SK-N-SH treated with all-trans-retinoic acid at 6 μM for 48 hours (cell line): ENCODE measurements around the gene NOL11.

Source experiments
- ATAC-seq: fragments of 200-7000 bp; cut with Tn5 transposase; 3 replicates; pipeline ENCODE4 v1.9.1; 2020; ENCODE audit warnings: mild to moderate bottlenecking, moderate library complexity
- ARNTL ChIP-seq: fragments of 450-650 bp; formaldehyde crosslinking; IDR thresholded peaks from 2 replicates; pipeline ENCODE4 v1.5.0; 2020; ENCODE audit warnings: low read depth, mild to moderate bottlenecking, moderate library complexity, borderline replicate concordance
- BACH2 ChIP-seq: fragments of 250-450 bp; sonication (Bioruptor Pico); IDR thresholded peaks from 2 replicates; pipeline ENCODE4 v1.9.0; 2021; ENCODE audit warnings: mild to moderate bottlenecking, borderline replicate concordance
- CSDC2 ChIP-seq: fragments of 250-450 bp; sonication (Bioruptor Pico); IDR thresholded peaks from 2 replicates; pipeline ENCODE4 v1.5.0; 2020; ENCODE audit warnings: mild to moderate bottlenecking, moderate library complexity
- ESRRG ChIP-seq: fragments of 250-450 bp; sonication (Bioruptor Pico); IDR thresholded peaks from 2 replicates; pipeline ENCODE4 v1.6.1; 2021; ENCODE audit warnings: mild to moderate bottlenecking
- GLIS3 ChIP-seq: fragments of 250-450 bp; sonication (Bioruptor Pico); IDR thresholded peaks from 2 replicates; pipeline ENCODE4 v1.5.0; 2020; ENCODE audit warnings: mild to moderate bottlenecking, moderate library complexity
- ISL1 ChIP-seq: fragments of 250-450 bp; sonication (Bioruptor Pico); IDR thresholded peaks from 2 replicates; pipeline ENCODE4 v2.1.2; 2022; ENCODE audit warnings: mild to moderate bottlenecking, moderate library complexity
- OSR1 ChIP-seq: fragments of 250-450 bp; sonication (Bioruptor Pico); IDR thresholded peaks from 2 replicates; pipeline ENCODE4 v1.8.0; 2022; ENCODE audit warnings: moderate library complexity, mild to moderate bottlenecking, inconsistent platforms
- PATZ1 ChIP-seq: fragments of 250-450 bp; sonication (Bioruptor Pico); IDR thresholded peaks from 2 replicates; pipeline ENCODE4 v1.8.0; 2020; ENCODE audit warnings: mild to moderate bottlenecking, moderate library complexity, borderline replicate concordance
- POU6F1 ChIP-seq: fragments of 250-450 bp; sonication (Bioruptor Pico); IDR thresholded peaks from 2 replicates; pipeline ENCODE4 v1.8.0; 2021; ENCODE audit warnings: low read depth, mild to moderate bottlenecking, moderate library complexity, borderline replicate concordance
- PPARA ChIP-seq: fragments of 250-450 bp; sonication (Bioruptor Pico); IDR thresholded peaks from 2 replicates; pipeline ENCODE4 v1.5.0; 2020; ENCODE audit warnings: mild to moderate bottlenecking, borderline replicate concordance
- RARB ChIP-seq: fragments of 250-450 bp; sonication (Bioruptor Pico); IDR thresholded peaks from 2 replicates; pipeline ENCODE4 v1.8.0; 2021; ENCODE audit warnings: mild to moderate bottlenecking, moderate library complexity
- SNAI2 ChIP-seq: fragments of 250-450 bp; sonication (Bioruptor Pico); IDR thresholded peaks from 2 replicates; pipeline ENCODE4 v1.5.0; 2020; ENCODE audit warnings: mild to moderate bottlenecking, moderate library complexity
- TCF4 ChIP-seq: fragments of 250-450 bp; sonication (Bioruptor Pico); IDR thresholded peaks from 2 replicates; pipeline ENCODE4 v1.8.0; 2021; ENCODE audit warnings: mild to moderate bottlenecking, moderate library complexity, borderline replicate concordance
- TOX ChIP-seq: fragments of 250-450 bp; sonication (Bioruptor Pico); IDR thresholded peaks from 2 replicates; pipeline ENCODE4 v1.8.0; 2021; ENCODE audit warnings: mild to moderate bottlenecking, moderate library complexity, borderline replicate concordance
- ZC3H10 ChIP-seq: fragments of 250-450 bp; sonication (Bioruptor Pico); IDR thresholded peaks from 2 replicates; pipeline ENCODE4 v1.5.1; 2021; ENCODE audit warnings: mild to moderate bottlenecking, moderate library complexity
- ZFP3 ChIP-seq: fragments of 250-450 bp; sonication (Bioruptor Pico); IDR thresholded peaks from 2 replicates; pipeline ENCODE4 v1.5.0; 2020; ENCODE audit warnings: mild to moderate bottlenecking, moderate library complexity
- ZFP30 ChIP-seq: fragments of 450-650 bp; formaldehyde crosslinking; IDR thresholded peaks from 2 replicates; pipeline ENCODE4 v1.5.0; 2022; ENCODE audit warnings: mild to moderate bottlenecking, moderate library complexity
- ZNF565 ChIP-seq: fragments of 450-650 bp; formaldehyde crosslinking; conservative IDR thresholded peaks from 2 replicates; pipeline ENCODE4 v1.5.0; 2020; ENCODE audit warnings: low read depth, mild to moderate bottlenecking, moderate library complexity
- ZNF70 ChIP-seq: fragments of 450-650 bp; formaldehyde crosslinking; IDR thresholded peaks from 2 replicates; pipeline ENCODE4 v1.5.0; 2020; ENCODE audit warnings: mild to moderate bottlenecking, moderate library complexity
- ZNF8 ChIP-seq: fragments of 450-650 bp; formaldehyde crosslinking; IDR thresholded peaks from 2 replicates; pipeline ENCODE4 v1.5.0; 2020; ENCODE audit warnings: mild to moderate bottlenecking, moderate library complexity
- TF ChIP-seq, protein P1 (sequence below): fragments of 250-450 bp; sonication (Bioruptor Pico); IDR thresholded peaks from 2 replicates; pipeline ENCODE4 v1.5.1; 2021; ENCODE audit warnings: mild to moderate bottlenecking, moderate library complexity
- TF ChIP-seq, protein P2 (sequence below): fragments of 250-450 bp; sonication (Bioruptor Pico); IDR thresholded peaks from 2 replicates; pipeline ENCODE4 v1.5.0; 2020; ENCODE audit warnings: mild to moderate bottlenecking, moderate library complexity
- TF ChIP-seq, protein P3 (sequence below): fragments of 250-450 bp; sonication (Bioruptor Pico); IDR thresholded peaks from 2 replicates; pipeline ENCODE4 v1.5.1; 2020; ENCODE audit warnings: low read depth, mild to moderate bottlenecking, moderate library complexity

Gene NOL11

DNA sequence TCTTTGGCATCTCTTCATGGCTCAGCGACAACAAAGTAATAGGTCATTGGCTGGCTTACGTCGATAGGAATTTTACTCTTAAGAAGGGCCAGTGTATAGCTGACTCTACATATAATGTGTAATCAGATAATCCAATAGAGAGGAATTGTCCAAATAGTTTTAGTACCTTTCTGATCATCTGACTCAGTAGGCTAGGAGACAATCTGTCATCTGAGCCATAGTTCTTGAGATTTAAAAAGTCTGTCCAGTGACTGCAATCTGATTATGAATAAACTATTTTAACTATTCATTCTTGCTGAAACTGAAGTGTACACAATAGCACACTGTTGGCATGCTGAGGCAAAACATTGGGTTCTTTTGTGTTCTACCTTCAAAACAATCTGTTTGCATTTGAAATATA, 21.4 kb upstream of the NOL11 start:
- TF ChIP-seq ZNF70 (CRISPR knock-in tag) (no peak), ZNF565 (CRISPR knock-in tag) (no peak), ARNTL (CRISPR knock-in tag) (no peak), ZNF8 (no peak), OSR1 (CRISPR knock-in tag) (no peak), ZFP30 (CRISPR knock-in tag) (no peak), GLIS3 (CRISPR knock-in tag) (no peak), ZC3H10 (CRISPR knock-in tag) (no peak), TOX (CRISPR knock-in tag) (no peak), RARB (no peak), BACH2 (CRISPR knock-in tag) (no peak), PPARA (CRISPR knock-in tag) (no peak), POU6F1 (CRISPR knock-in tag) (no peak), ISL1 (CRISPR knock-in tag) (peak; percentile 94), SNAI2 (CRISPR knock-in tag) (no peak), ZFP3 (CRISPR knock-in tag) (peak; percentile 51; the same call in 1 of the 2 replicates), TCF4 (no peak), ESRRG (CRISPR knock-in tag) (0 out of 2 replicates have a peak, but pooled peaks have one; percentile 22), CSDC2 (CRISPR knock-in tag) (no peak), PATZ1 (CRISPR knock-in tag) (peak; percentile 10; the same call in 1 of the 2 replicates)
- TF ChIP-seq, protein P1, sequence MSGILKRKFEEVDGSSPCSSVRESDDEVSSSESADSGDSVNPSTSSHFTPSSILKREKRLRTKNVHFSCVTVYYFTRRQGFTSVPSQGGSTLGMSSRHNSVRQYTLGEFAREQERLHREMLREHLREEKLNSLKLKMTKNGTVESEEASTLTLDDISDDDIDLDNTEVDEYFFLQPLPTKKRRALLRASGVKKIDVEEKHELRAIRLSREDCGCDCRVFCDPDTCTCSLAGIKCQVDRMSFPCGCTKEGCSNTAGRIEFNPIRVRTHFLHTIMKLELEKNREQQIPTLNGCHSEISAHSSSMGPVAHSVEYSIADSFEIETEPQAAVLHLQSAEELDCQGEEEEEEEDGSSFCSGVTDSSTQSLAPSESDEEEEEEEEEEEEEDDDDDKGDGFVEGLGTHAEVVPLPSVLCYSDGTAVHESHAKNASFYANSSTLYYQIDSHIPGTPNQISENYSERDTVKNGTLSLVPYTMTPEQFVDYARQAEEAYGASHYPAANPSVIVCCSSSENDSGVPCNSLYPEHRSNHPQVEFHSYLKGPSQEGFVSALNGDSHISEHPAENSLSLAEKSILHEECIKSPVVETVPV (CRISPR knock-in tag): no peak
- TF ChIP-seq, protein P2, sequence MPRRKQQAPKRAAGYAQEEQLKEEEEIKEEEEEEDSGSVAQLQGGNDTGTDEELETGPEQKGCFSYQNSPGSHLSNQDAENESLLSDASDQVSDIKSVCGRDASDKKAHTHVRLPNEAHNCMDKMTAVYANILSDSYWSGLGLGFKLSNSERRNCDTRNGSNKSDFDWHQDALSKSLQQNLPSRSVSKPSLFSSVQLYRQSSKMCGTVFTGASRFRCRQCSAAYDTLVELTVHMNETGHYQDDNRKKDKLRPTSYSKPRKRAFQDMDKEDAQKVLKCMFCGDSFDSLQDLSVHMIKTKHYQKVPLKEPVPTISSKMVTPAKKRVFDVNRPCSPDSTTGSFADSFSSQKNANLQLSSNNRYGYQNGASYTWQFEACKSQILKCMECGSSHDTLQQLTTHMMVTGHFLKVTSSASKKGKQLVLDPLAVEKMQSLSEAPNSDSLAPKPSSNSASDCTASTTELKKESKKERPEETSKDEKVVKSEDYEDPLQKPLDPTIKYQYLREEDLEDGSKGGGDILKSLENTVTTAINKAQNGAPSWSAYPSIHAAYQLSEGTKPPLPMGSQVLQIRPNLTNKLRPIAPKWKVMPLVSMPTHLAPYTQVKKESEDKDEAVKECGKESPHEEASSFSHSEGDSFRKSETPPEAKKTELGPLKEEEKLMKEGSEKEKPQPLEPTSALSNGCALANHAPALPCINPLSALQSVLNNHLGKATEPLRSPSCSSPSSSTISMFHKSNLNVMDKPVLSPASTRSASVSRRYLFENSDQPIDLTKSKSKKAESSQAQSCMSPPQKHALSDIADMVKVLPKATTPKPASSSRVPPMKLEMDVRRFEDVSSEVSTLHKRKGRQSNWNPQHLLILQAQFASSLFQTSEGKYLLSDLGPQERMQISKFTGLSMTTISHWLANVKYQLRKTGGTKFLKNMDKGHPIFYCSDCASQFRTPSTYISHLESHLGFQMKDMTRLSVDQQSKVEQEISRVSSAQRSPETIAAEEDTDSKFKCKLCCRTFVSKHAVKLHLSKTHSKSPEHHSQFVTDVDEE (CRISPR knock-in tag): no peak
- TF ChIP-seq, protein P3, sequence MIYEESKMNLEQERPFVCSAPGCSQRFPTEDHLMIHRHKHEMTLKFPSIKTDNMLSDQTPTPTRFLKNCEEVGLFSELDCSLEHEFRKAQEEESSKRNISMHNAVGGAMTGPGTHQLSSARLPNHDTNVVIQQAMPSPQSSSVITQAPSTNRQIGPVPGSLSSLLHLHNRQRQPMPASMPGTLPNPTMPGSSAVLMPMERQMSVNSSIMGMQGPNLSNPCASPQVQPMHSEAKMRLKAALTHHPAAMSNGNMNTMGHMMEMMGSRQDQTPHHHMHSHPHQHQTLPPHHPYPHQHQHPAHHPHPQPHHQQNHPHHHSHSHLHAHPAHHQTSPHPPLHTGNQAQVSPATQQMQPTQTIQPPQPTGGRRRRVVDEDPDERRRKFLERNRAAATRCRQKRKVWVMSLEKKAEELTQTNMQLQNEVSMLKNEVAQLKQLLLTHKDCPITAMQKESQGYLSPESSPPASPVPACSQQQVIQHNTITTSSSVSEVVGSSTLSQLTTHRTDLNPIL (CRISPR knock-in tag): peak; percentile 52; the same call in 1 of the 2 replicates
- ATAC-seq: peak; percentile 94

DNA sequence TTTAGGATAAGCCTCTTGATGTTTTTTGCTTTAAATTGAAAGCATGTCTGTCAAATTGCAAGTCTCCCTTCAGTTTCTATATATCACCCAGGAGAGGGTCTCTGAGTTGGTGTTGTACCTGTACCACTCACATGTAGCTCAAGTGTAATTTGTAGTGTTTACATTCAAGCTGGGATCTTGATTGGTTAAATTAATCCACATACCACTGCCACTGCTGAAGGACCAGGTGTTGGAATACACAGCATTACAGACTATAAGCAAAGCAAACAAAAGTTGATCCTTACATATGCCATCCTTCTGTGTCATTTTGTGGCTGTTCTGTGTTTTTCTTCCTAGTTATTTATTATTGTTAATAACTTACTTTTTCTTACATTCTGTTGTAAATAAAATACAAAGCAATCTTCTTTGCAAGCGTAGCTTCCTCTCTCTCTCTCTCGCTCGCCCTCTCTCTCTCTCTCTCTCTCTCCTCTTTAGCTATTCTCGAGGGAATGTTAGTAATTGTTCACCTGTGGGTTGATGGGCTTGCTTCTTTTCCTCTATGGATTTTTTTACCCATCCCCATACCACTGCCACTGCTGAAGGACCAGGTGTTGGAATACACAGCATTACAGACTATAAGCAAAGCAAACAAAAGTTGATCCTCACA, 20.8 kb upstream of the NOL11 start:
- ATAC-seq: no peak
- TF ChIP-seq ARNTL (CRISPR knock-in tag) (no peak), BACH2 (CRISPR knock-in tag) (no peak), ISL1 (CRISPR knock-in tag) (no peak), TOX (CRISPR knock-in tag) (no peak), POU6F1 (CRISPR knock-in tag) (no peak), CSDC2 (CRISPR knock-in tag) (no peak), PPARA (CRISPR knock-in tag) (no peak), ESRRG (CRISPR knock-in tag) (no peak), PATZ1 (CRISPR knock-in tag) (no peak), RARB (no peak), OSR1 (CRISPR knock-in tag) (no peak), ZNF565 (CRISPR knock-in tag) (no peak)
- TF ChIP-seq, protein P1 (CRISPR knock-in tag): no peak
